Mesothelial cell of epicardium (in vitro differentiated cells): Measurements from ENCODE around the gene DGAT2. TPM values are rescaled to one million over a fixed set of nuclear protein-coding genes. Genes with fewer than 3 reads are reported as not detected.
A peak's percentile ranks its signal among the peaks of the same experiment; 100 is the strongest.

ENCODE experiments used
- DNase-seq, 2 experiments: peaks; one replicate each; pipeline ENCODE4 v3.0.0; 2021; ENCODE audit warnings: low spot score in 2 of 2; ENCODE audit not compliant: unreplicated experiment in 2 of 2
- H3K27ac Mint-ChIP-seq: 2 replicates; pipeline ENCODE4 v1.8.0; 2021; ENCODE audit warnings: mixed read lengths
- H3K27me3 Mint-ChIP-seq: 2 replicates; pipeline ENCODE4 v1.8.0; 2021; ENCODE audit warnings: low read depth, mixed read lengths
- H3K36me3 Mint-ChIP-seq: 2 replicates; pipeline ENCODE4 v1.8.0; 2021; ENCODE audit warnings: mixed read lengths
- H3K4me1 Mint-ChIP-seq: 2 replicates; pipeline ENCODE4 v1.8.0; 2021; ENCODE audit warnings: mixed read lengths
- H3K4me3 Mint-ChIP-seq: 2 replicates; pipeline ENCODE4 v1.8.0; 2021; ENCODE audit warnings: mild to moderate bottlenecking, moderate library complexity, mixed read lengths
- H3K9me3 Mint-ChIP-seq: 2 replicates; pipeline ENCODE4 v1.8.0; 2021; ENCODE audit warnings: mixed read lengths
- total RNA-seq: library from RNA; stranded (reverse); gene quantifications from 3 replicates; pipeline ENCODE4 v1.2.1, GENCODE V29; 2021
- TF ChIP-seq, protein P1 (sequence below): fragments of 200-600 bp; sonication (generic); IDR thresholded peaks from one replicate; pipeline ENCODE4 v1.5.0; 2021; ENCODE audit warnings: antibody characterized with exemption; ENCODE audit not compliant: unreplicated experiment

Gene DGAT2
- total RNA-seq, 1 donor from 2014 or later: 1.3 TPM

DNA sequence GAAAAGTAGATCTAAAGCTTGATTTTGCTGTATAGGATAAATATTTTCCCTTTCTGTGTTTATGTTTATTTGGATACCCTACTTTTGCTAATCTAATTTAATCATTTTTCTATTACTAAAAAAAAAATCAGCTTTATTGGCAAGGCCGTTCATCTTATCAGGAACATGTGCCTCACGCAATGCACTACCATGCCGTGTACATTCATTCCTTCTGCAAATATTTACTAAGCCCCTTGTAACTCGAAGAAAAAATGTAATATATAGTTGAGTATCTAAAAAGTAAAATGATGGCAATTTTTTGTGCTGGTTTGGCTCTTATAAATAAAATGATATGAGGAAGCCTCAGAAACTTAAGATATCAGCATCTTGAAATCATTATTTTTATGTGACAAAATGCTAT, 55.4 kb downstream of the DGAT2 start:
- peaks cover 11% of the 10 kb centered on the region for H3K36me3 Mint-ChIP-seq
- H3K4me3 Mint-ChIP-seq: no peak overlapping the region
- TF ChIP-seq, protein P1, sequence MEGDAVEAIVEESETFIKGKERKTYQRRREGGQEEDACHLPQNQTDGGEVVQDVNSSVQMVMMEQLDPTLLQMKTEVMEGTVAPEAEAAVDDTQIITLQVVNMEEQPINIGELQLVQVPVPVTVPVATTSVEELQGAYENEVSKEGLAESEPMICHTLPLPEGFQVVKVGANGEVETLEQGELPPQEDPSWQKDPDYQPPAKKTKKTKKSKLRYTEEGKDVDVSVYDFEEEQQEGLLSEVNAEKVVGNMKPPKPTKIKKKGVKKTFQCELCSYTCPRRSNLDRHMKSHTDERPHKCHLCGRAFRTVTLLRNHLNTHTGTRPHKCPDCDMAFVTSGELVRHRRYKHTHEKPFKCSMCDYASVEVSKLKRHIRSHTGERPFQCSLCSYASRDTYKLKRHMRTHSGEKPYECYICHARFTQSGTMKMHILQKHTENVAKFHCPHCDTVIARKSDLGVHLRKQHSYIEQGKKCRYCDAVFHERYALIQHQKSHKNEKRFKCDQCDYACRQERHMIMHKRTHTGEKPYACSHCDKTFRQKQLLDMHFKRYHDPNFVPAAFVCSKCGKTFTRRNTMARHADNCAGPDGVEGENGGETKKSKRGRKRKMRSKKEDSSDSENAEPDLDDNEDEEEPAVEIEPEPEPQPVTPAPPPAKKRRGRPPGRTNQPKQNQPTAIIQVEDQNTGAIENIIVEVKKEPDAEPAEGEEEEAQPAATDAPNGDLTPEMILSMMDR: no peak
- H3K4me1 Mint-ChIP-seq: peaks cover 26% of the 10 kb centered on the region
- no peaks in the 10 kb centered on the region for H3K27me3 Mint-ChIP-seq
- no peak for DNase-seq
- no peak overlapping the region for H3K27ac Mint-ChIP-seq
- H3K9me3 Mint-ChIP-seq: no peaks in the 10 kb centered on the region

DNA sequence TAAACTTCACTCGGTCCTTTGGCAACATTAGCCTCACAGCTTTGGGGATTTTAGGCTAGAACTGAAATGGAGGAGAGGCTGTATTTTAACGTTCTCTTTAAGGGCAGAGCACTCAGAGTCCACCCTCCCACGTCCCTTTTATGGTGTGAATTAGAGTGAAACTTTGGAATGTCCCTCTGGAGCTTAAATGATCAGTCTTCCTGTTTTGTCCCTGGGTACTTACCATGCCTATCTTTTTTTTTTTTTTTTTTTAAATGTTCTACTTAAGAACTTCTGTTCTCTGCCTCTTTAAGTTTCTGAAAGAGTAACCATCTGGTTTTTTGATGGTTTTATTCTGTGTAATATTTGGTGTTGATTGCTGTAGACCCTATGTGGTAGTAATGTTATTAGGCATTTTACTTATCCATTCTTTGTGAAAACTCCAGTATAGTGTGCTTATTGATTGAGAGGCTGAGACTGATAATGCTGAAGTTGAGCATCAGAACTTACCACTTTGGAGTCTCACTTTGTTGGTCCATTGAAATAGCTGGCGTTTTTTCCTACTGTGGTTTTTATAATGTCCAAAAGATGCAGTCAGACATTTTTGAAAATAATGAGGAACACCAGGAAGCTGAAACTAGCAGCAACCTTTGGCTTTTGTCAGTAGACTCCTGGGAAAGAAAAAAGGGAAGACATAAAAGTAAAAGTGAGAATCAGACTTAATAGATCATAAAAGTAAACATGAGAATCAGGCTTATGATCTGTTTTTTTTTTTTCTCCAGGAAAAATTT, 58.1 kb downstream of the DGAT2 start:
- no peak for DNase-seq
- peaks cover 4% of the 10 kb centered on the region for H3K36me3 Mint-ChIP-seq
- TF ChIP-seq, protein P1: no peak
- no peaks in the 10 kb centered on the region for H3K9me3 Mint-ChIP-seq
- no peak overlapping the region for H3K4me3 Mint-ChIP-seq
- peaks cover 26% of the 10 kb centered on the region for H3K4me1 Mint-ChIP-seq
- peak overlapping the region; percentile 85 for H3K27ac Mint-ChIP-seq
- no peaks in the 10 kb centered on the region for H3K27me3 Mint-ChIP-seq

DNA sequence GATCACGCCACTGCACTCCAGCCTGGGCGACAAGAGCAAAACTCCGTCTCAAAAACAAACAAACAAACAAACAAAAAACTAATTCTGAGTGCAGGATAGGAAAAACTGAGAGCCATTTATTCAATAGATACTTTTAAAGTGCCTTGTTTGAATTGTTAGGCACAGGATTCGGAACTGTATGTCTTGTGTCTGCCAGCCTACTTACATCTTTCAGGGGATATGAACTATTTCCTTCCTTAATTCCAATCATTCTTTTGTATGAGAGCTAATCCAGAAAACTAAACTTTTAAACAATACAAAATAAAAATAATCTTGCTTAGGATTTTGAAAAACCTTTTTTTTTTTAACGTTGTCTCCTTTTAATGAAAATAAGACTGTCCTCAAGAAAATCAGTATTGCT, 59.0 kb downstream of the DGAT2 start:
- H3K4me3 Mint-ChIP-seq: no peak overlapping the region
- TF ChIP-seq, protein P1: no peak
- no peaks in the 10 kb centered on the region for H3K27me3 Mint-ChIP-seq
- DNase-seq: no peak
- H3K4me1 Mint-ChIP-seq: peaks cover 26% of the 10 kb centered on the region
- H3K9me3 Mint-ChIP-seq: no peaks in the 10 kb centered on the region
- peak overlapping the region; percentile 89 for H3K27ac Mint-ChIP-seq
- no peaks in the 10 kb centered on the region for H3K36me3 Mint-ChIP-seq

DNA sequence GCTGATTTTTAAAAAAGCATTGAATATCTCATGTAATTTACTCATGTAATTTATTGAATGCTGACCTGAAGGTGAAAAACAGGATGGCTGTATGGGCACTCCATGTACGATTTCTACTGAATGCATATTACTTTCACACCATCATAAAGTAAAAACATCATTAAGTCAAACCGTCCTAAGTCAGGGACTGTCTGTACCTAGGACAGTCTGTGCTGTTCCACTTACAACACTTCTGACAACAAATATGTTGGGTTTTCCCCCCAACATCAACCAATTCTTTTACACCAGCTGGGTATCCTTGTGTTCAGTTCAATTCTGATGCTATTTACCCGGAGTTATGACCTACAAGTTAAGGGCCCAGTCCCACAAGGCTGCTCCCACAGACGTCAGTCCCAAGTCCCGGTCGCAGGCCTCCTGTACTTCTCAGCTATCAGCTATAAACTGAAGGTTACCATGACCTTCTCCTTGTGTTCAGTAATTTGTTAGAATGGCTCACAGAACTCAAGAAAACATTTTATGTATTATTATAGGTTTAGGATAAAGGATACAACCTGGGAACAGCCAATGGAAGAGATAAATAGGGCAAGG, 63.4 kb downstream of the DGAT2 start:
- no peaks in the 10 kb centered on the region for H3K9me3 Mint-ChIP-seq

DNA sequence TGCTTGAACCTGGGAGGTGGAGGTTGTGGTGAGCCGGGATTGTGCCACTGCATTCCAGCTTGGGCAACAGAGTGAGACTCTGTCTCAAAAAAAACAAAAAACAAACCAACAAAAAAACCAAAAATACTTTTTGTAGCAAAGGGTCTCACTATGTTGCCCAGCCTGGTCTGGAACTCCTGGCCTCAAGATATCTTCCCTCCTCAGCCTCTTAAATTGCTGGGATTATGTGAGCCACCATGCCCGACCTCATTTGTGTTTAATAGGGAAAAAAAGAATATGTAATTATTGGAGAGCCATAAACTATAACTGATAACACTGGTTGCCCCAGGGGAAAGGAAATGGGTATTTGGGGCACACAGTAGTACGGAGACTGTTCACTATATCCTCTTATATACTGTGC, 66.2 kb downstream of the DGAT2 start:
- peaks cover 4% of the 10 kb centered on the region for H3K4me1 Mint-ChIP-seq
- no peak overlapping the region for H3K4me3 Mint-ChIP-seq
- H3K36me3 Mint-ChIP-seq: peaks cover 17% of the 10 kb centered on the region
- H3K9me3 Mint-ChIP-seq: no peaks in the 10 kb centered on the region
- H3K27ac Mint-ChIP-seq: no peak overlapping the region
- DNase-seq: no peak
- no peaks in the 10 kb centered on the region for H3K27me3 Mint-ChIP-seq
- TF ChIP-seq, protein P1: no peak

More for the DNA sequence above, 63.4 kb downstream of the DGAT2 start:
- TF ChIP-seq, protein P1: no peak
- no peak overlapping the region for H3K4me3 Mint-ChIP-seq
- DNase-seq: no peak
- H3K4me1 Mint-ChIP-seq: peaks cover 8% of the 10 kb centered on the region
- H3K27me3 Mint-ChIP-seq: no peaks in the 10 kb centered on the region
- H3K36me3 Mint-ChIP-seq: peaks cover 14% of the 10 kb centered on the region
- H3K27ac Mint-ChIP-seq: no peak overlapping the region
